Activated T-cell treated with anti-CD3 and anti-CD28 coated beads, Interleukin-2, amount 50 U/mL, for 24 hours (primary cell): Measurements from ENCODE around the gene POU2F1.

ENCODE experiments used
- DNase-seq: peaks from one replicate; pipeline ENCODE4 v3.0.0-alpha.2; 2020
- H3K27ac Mint-ChIP-seq: 2 replicates; pipeline ENCODE4 v1.8.0; 2020; ENCODE audit warnings: mild to moderate bottlenecking, mixed read lengths
- H3K27me3 Mint-ChIP-seq: 2 replicates; pipeline ENCODE4 v1.8.0; 2020; ENCODE audit warnings: mixed read lengths
- H3K36me3 Mint-ChIP-seq: 2 replicates; pipeline ENCODE4 v1.8.0; 2020; ENCODE audit warnings: low read depth, mixed read lengths
- H3K4me1 Mint-ChIP-seq: 2 replicates; pipeline ENCODE4 v1.8.0; 2020; ENCODE audit warnings: low read depth, mixed read lengths
- H3K4me3 Mint-ChIP-seq: 2 replicates; pipeline ENCODE4 v1.8.0; 2020; ENCODE audit warnings: mild to moderate bottlenecking, moderate library complexity, mixed read lengths
- H3K9me3 Mint-ChIP-seq: 2 replicates; pipeline ENCODE4 v1.8.0; 2020; ENCODE audit warnings: mixed read lengths

Gene POU2F1

DNA sequence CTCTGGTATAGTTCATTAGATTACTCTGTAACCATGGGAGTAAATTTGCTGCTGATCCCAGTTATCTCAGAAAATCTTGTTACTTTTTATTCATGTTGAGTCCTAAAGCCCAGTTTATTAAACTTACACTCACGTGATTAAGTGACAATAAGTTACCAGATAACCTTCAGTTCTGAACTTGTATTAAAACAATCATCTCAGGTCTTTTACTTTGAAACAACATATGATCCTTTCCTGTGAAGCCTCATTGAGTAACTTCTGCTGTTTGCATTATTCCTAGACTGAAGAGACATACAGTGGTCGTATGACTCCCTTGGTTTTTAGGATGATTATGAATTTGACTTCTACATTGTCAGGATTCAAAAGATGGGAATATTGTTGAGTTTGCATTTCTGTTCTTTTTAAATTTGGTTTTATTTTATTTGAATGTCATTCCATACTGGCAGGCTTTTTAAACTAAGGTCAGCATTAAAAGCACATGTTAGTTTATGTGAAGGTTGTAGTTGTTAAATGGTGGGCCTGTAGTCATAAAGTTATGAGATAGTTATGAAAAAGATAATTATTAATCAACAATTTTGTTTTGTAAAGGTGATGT is 179.8 kb downstream of the POU2F1 start:
- H3K4me1 Mint-ChIP-seq, result peaks cover 3% of the 10 kb centered on the region
- no peak overlapping the region for H3K27ac Mint-ChIP-seq
- H3K27me3 Mint-ChIP-seq, result no peaks in the 10 kb centered on the region
- H3K4me3 Mint-ChIP-seq, result no peak overlapping the region
- no peak for DNase-seq
- peaks cover 63% of the 10 kb centered on the region for H3K36me3 Mint-ChIP-seq
- no peaks in the 10 kb centered on the region for H3K9me3 Mint-ChIP-seq

DNA sequence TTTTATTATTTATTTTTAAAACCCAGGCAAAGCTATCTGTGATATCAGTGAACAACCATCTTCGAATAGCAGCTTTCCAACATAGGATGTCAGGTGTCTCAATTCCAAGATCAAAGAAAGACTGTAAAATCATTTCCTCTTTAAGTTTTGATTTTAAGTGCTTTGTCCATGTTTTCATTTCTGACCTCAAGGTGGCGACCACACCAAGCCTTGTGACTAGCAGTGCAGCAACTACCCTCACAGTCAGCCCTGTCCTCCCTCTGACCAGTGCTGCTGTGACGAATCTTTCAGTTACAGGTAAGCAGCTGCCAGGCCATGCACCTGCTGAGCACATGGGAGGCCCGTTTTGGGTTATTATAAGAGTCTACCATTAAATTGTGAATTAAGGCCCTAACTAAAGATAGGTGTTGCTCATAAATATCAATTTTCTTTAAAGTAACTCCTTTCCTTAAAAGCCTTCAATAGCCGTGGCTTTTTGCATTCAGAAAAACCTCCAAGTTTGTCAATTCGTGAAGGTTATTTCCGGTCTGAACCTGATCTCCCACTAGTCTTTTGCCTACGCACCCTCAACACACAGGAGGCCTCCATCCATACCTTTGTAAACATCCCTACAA is 180.7 kb downstream of the POU2F1 start:
- Mint-ChIP-seq H3K4me1 (peaks cover 3% of the 10 kb centered on the region), H3K36me3 (peaks cover 70% of the 10 kb centered on the region), H3K27ac (no peak overlapping the region), H3K4me3 (no peak overlapping the region), H3K27me3 (no peaks in the 10 kb centered on the region), H3K9me3 (no peaks in the 10 kb centered on the region)
- DNase-seq, result peak; percentile 57

- H3K36me3 Mint-ChIP-seq, result peaks cover 52% of the 10 kb centered on the region
- no peak for DNase-seq
- no peak overlapping the region for H3K27ac Mint-ChIP-seq
- H3K4me3 Mint-ChIP-seq, result no peak overlapping the region
- H3K4me1 Mint-ChIP-seq, result peaks cover 3% of the 10 kb centered on the region
- H3K9me3 Mint-ChIP-seq, result no peaks in the 10 kb centered on the region
- no peaks in the 10 kb centered on the region for H3K27me3 Mint-ChIP-seq
Observed at GRCh38 chr1:167404161-167404888, 183.6 kb downstream of the POU2F1 start.

DNA sequence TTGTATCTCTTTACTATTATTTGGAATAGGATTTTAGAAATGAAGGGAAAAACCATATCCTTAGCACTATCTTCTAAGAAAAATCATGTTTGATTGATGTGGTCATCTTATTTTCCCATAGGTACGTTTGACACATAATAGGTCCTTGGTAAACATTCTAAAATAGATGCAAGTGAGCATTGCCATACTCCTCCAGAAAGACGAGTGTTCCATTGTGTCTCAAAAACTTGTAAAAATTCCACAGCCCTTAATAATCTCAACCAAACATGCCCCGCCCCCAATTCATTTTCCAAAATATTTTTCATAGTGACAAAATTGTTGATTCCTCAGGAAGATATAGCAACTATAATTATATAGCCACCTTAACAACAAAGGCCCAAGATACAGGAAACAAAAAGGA is 184.2 kb downstream of the POU2F1 start:
- H3K27ac Mint-ChIP-seq, result no peak overlapping the region
- H3K9me3 Mint-ChIP-seq, result no peaks in the 10 kb centered on the region
- H3K27me3 Mint-ChIP-seq, result no peaks in the 10 kb centered on the region
- H3K36me3 Mint-ChIP-seq, result peaks cover 54% of the 10 kb centered on the region
- DNase-seq, result no peak
- peaks cover 3% of the 10 kb centered on the region for H3K4me1 Mint-ChIP-seq
- no peak overlapping the region for H3K4me3 Mint-ChIP-seq

DNA sequence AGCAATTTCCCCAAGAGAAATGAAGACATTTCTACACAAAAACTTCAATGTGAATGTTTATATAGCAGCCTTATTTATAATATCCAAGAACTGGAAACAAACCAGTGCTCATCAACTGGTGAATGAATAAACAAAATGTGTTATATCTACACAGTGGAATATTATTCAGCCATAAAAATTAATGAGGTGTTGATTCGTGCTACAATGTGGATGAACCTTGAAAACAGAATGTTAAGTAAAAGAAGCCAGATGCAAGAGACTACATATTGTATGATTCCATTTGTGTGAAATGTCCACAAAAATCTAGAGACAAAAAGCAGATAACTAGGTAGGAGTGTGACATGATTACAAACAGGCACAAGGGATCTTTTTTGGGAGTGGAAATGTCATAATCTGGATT is 187.7 kb downstream of the POU2F1 start:
- Mint-ChIP-seq H3K36me3 (peaks cover 51% of the 10 kb centered on the region), H3K27me3 (no peaks in the 10 kb centered on the region), H3K27ac (no peak overlapping the region)

GRCh38 chr1:167409183-167409582 is 188.5 kb downstream of the POU2F1 start:
- Mint-ChIP-seq H3K27ac (no peak overlapping the region), H3K4me1 (peaks cover 22% of the 10 kb centered on the region), H3K9me3 (no peaks in the 10 kb centered on the region), H3K27me3 (no peaks in the 10 kb centered on the region), H3K4me3 (no peak overlapping the region), H3K36me3 (peaks cover 50% of the 10 kb centered on the region)
- no peak for DNase-seq

More for the DNA sequence above, 187.7 kb downstream of the POU2F1 start:
- no peak overlapping the region for H3K4me3 Mint-ChIP-seq
- H3K9me3 Mint-ChIP-seq, result no peaks in the 10 kb centered on the region
- peaks cover 19% of the 10 kb centered on the region for H3K4me1 Mint-ChIP-seq
- no peak for DNase-seq

DNA sequence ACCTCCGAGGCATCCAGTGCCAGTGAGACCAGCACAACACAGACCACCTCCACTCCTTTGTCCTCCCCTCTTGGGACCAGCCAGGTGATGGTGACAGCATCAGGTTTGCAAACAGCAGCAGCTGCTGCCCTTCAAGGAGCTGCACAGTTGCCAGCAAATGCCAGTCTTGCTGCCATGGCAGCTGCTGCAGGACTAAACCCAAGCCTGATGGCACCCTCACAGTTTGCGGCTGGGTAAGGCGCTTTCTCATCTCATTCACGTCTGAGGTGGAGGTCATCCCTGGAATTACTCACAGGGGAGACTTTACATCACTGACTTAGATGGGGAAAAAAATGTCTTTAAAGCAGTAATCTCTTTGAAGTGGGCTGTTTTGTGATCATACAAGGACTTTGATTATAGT is 191.4 kb downstream of the POU2F1 start:
- DNase-seq, result no peak
- H3K27me3 Mint-ChIP-seq, result no peaks in the 10 kb centered on the region
- H3K4me1 Mint-ChIP-seq, result peaks cover 30% of the 10 kb centered on the region
- H3K36me3 Mint-ChIP-seq, result peaks cover 58% of the 10 kb centered on the region
- no peak overlapping the region for H3K4me3 Mint-ChIP-seq
- no peaks in the 10 kb centered on the region for H3K9me3 Mint-ChIP-seq
- H3K27ac Mint-ChIP-seq, result peak overlapping the region; percentile 70

GRCh38 chr1:167412920-167413319 is 192.2 kb downstream of the POU2F1 start:
- Mint-ChIP-seq H3K36me3 (peaks cover 57% of the 10 kb centered on the region), H3K4me3 (no peak overlapping the region), H3K4me1 (peaks cover 30% of the 10 kb centered on the region), H3K27ac (peak overlapping the region; percentile 78), H3K9me3 (no peaks in the 10 kb centered on the region), H3K27me3 (no peaks in the 10 kb centered on the region)
- no peak for DNase-seq

DNA sequence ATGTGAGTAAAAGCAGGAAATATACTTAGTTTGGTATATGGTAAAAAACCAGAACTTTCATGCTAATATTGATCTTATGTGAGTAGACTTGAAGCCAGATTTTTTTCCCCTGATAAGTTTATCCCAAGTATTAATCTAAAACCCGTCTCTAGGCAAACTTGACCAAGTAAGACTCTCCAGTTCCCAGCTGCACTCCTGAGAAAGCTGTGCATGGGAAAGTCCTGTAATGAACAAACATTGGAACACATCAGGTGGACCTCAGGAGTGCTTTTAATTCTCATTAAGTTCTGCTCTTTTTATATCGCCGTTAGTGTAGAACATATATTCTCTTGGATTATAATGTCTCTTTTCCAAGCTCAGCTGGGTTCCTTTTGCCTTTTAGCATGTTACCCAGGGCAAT is 192.6 kb downstream of the POU2F1 start:
- Mint-ChIP-seq H3K27me3 (no peaks in the 10 kb centered on the region), H3K27ac (peak overlapping the region; percentile 78), H3K36me3 (peaks cover 57% of the 10 kb centered on the region), H3K9me3 (no peaks in the 10 kb centered on the region), H3K4me3 (no peak overlapping the region), H3K4me1 (peaks cover 30% of the 10 kb centered on the region)
- DNase-seq, result no peak

GRCh38 chr1:167416506-167416905 is 195.8 kb downstream of the POU2F1 start:
- DNase-seq, result no peak
- Mint-ChIP-seq H3K4me1 (peaks cover 27% of the 10 kb centered on the region), H3K27ac (no peak overlapping the region), H3K27me3 (no peaks in the 10 kb centered on the region), H3K4me3 (no peak overlapping the region), H3K9me3 (no peaks in the 10 kb centered on the region), H3K36me3 (peaks cover 48% of the 10 kb centered on the region)

- H3K27ac Mint-ChIP-seq, result no peak overlapping the region
- peaks cover 31% of the 10 kb centered on the region for H3K36me3 Mint-ChIP-seq
- no peaks in the 10 kb centered on the region for H3K9me3 Mint-ChIP-seq
- no peaks in the 10 kb centered on the region for H3K27me3 Mint-ChIP-seq
- H3K4me1 Mint-ChIP-seq, result peaks cover 11% of the 10 kb centered on the region
- DNase-seq, result no peak
- H3K4me3 Mint-ChIP-seq, result no peak overlapping the region
Observed at GRCh38 chr1:167418391-167418790, 197.7 kb downstream of the POU2F1 start.

DNA sequence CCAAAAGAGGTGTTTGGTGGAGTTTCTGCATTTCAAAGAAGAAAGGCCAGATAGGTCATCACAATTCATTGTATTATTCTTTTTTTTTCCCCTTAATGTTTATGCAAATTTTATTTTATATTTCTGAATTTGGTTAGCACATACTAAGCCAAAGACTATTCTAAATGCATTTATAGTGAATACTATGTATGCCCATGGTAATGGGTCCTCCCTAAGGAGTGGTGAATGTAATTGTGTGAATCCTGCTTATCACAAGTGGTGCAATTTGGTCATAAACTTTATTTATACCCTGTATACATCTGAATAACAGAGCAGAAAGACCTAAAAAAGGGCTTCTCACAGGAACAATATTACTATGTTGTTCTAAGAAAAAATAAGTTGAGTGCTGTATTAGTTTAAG is 198.6 kb downstream of the POU2F1 start:
- peaks cover 25% of the 10 kb centered on the region for H3K36me3 Mint-ChIP-seq
- H3K27ac Mint-ChIP-seq, result no peak overlapping the region
- no peaks in the 10 kb centered on the region for H3K9me3 Mint-ChIP-seq
- H3K27me3 Mint-ChIP-seq, result no peaks in the 10 kb centered on the region
- DNase-seq, result no peak
- H3K4me3 Mint-ChIP-seq, result no peak overlapping the region
- peaks cover 7% of the 10 kb centered on the region for H3K4me1 Mint-ChIP-seq

GRCh38 chr1:167420510-167420909 is 199.8 kb downstream of the POU2F1 start:
- DNase-seq, result no peak
- Mint-ChIP-seq H3K4me3 (no peak overlapping the region), H3K9me3 (no peaks in the 10 kb centered on the region), H3K27ac (peak overlapping the region; percentile 14), H3K27me3 (no peaks in the 10 kb centered on the region), H3K4me1 (no peaks in the 10 kb centered on the region), H3K36me3 (peaks cover 14% of the 10 kb centered on the region)

DNA sequence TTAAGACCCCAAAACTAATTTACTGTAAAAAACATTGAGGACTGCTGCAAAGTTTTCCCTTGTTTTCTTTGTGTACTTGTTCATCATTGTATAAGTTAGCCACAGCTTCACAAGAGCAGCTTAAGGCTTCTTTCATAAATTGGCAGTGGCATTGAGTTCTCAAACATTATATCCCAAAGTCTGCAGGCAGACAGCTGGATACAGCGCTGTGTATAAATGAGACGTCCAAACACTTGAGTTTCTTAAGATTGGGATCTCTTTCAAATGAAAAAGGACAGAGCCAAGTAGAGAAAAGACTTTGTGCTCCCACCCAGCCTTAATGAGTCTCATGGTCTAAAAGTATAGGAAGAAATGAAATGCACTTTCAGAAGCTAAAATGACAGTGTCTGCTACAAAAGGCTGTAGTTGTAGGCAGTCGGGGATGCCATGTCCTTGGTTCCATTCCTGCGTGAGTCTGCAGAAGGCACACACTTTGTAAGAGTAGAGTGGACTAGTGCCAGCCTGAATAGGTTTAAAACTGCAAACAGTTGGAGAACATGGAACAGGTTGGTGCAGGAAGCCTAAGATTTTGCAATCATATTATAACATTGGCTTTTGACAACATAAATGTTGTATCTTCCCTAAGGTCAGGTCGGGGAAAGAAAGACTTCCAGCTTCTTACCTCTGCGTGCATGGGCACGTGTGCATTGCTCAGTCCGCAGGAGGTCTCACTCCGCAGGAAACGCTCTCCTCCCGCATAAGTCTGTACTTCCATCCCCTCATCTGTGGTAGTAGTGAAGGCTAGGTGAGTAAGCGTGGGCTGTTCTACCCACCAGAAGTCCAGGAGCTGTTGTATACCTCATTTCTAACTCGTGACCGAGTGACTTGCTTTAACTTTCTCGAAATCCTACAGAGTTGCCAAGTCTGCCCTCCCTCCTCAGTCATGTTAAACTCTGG is 203.3 kb downstream of the POU2F1 start:
- H3K4me3 Mint-ChIP-seq, result no peak overlapping the region
- no peaks in the 10 kb centered on the region for H3K9me3 Mint-ChIP-seq
- H3K4me1 Mint-ChIP-seq, result peaks cover 16% of the 10 kb centered on the region
- H3K27me3 Mint-ChIP-seq, result no peaks in the 10 kb centered on the region
- no peak overlapping the region for H3K27ac Mint-ChIP-seq
- no peak for DNase-seq
- H3K36me3 Mint-ChIP-seq, result peaks cover 10% of the 10 kb centered on the region
